Measurements from ENCODE around the gene MAP1LC3B2. TPM values are rescaled to one million over a fixed set of nuclear protein-coding genes. Genes with fewer than 3 reads are reported as not detected.

Gene MAP1LC3B2
- total RNA-seq, 4 donors from 2014 or later, result 0.76 TPM; not detected in 2

DNA sequence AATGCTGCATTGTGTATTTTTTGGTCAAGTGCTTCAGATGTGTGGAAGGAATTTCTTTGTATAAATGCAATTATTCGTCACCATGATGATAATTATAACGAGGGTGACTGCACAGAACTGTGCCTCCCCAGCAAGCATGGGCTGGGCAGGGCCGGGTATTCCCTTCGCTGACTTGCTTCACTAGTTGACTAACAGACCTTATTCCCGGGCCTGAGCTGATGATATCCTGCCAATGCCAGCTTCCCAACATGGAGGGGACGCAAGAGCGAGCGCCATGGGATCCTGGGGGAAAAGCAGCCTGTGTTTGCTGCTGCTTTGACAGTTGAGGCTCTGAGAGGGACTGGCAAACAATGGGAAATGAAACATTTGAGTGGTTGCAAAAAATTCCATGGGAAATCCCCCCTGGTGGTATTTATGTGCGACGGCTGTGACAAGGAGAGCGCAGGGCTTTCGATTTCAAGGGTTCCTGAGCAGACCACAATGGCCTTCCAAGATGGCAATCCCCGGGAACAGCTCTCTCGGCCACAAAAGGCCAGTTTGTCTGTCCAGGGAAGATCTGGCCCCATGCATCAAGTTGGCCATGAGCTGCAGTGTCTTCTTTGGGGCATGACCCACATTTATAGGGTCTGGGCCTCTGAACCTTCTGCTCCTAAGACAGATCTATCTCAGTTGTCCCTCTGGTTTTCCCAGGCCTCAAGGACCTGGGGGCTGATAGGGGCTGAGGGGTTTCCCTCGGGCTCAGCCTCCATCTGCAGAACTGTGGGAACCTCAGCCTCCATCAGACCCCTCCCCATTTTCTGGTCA, 21.9 kb upstream of the MAP1LC3B2 start:
- H3K27me3 ChIP-seq, result no peaks in the 10 kb centered on the region
- peak overlapping the region in 2 of 4 donors; percentile 22 to 75 for H3K27ac ChIP-seq
- H3K4me1 ChIP-seq, result peaks cover 30 to 76% (median 56%) of the 10 kb centered on the region in 3 donors
- intact Hi-C loops (cut with DNase I), result no loop called here
- no peaks in the 10 kb centered on the region for H3K9me3 ChIP-seq
- H3K36me3 ChIP-seq, result no peaks in the 10 kb centered on the region
- DNase-seq, result no peak
- 65 to 69% methylated on average over 13 to 15 of the region's 15 CpGs for WGBS, 2 donors
- TF ChIP-seq, protein P1, sequence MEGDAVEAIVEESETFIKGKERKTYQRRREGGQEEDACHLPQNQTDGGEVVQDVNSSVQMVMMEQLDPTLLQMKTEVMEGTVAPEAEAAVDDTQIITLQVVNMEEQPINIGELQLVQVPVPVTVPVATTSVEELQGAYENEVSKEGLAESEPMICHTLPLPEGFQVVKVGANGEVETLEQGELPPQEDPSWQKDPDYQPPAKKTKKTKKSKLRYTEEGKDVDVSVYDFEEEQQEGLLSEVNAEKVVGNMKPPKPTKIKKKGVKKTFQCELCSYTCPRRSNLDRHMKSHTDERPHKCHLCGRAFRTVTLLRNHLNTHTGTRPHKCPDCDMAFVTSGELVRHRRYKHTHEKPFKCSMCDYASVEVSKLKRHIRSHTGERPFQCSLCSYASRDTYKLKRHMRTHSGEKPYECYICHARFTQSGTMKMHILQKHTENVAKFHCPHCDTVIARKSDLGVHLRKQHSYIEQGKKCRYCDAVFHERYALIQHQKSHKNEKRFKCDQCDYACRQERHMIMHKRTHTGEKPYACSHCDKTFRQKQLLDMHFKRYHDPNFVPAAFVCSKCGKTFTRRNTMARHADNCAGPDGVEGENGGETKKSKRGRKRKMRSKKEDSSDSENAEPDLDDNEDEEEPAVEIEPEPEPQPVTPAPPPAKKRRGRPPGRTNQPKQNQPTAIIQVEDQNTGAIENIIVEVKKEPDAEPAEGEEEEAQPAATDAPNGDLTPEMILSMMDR (IDR thresholded peaks at IDR 0.05), result no peak
- TF ChIP-seq POLR2A (IDR thresholded peaks at IDR 0.05), result no peak
- H3K4me3 ChIP-seq, result no peak overlapping the region

DNA sequence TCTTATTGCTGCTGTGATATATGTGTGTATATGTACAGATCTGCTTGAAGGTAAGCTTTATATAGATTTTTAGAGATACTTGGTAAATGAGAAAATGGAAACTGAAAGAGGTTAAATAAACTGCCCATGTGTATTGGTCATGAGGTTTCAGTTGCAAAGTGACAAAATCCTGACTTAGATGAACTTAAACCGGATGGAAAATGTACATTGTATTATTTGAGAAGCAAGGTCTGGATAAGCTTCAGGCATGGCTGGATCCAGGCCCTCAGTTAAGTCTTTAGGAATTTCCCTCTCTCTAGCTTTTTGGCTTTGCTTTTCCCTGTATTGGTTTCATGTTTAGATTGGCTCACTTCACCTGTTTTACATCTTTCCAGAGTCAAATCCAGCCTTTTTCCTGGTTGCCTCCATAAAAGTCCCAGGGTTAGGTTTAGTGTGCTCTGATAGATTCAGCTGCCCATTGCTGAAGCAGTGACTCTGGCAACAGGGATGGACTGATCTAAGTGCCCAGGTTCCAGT, 21.0 kb upstream of the MAP1LC3B2 start:
- DNase-seq, result no peak
- H3K4me1 ChIP-seq, result peaks cover 25 to 77% (median 55%) of the 10 kb centered on the region in 3 donors
- H3K27ac ChIP-seq, result peak overlapping the region; percentile 47 to 78 (median 66)
- H3K4me3 ChIP-seq, result no peak overlapping the region
- H3K27me3 ChIP-seq, result no peaks in the 10 kb centered on the region
- H3K36me3 ChIP-seq, result no peaks in the 10 kb centered on the region
- 9 to 12% methylated on average over 1 of the region's 1 CpG for WGBS, 2 donors
- TF ChIP-seq, protein P1 (IDR thresholded peaks at IDR 0.05), result no peak
- TF ChIP-seq POLR2A (IDR thresholded peaks at IDR 0.05), result no peak
- intact Hi-C loops (cut with DNase I), result no loop called here
- H3K9me3 ChIP-seq, result no peaks in the 10 kb centered on the region

DNA sequence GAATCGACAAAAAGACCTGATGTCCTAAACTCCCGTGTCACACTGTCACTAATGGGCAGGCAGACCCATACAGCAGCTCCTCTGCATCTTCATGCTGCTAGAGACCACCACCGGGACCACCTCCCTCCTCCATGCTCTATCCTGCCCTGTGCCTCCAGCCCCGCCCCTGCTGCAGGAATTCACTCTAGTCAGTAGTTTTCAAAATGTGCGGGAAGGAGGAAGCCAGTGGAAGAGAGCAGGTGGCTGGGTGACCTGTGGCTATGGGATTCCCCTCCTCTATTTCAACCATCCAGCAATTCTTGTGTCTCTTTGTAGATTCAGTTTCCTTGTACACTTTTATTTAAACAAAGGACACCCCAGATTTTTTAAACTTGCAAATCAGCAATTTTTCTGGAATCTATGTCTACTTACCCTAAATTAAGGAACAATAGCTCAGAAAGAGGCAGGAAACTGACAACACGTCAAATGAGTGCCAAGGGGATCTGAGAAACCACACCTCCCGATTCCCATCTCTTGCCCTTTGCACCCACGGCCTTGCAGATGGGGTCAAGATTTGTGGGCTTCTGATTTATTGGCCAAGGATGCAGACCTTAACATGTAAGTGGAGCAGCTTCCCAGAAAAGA, 20.4 kb upstream of the MAP1LC3B2 start:
- H3K27ac ChIP-seq, result peak overlapping the region; percentile 47 to 82 (median 66)
- intact Hi-C loops (cut with DNase I), result no loop called here

GRCh38 chr12:116539361-116539771, 19.8 kb upstream of the MAP1LC3B2 start:
- Histone ChIP-seq H3K27ac (peak overlapping the region; percentile 47 to 82 (median 66)), H3K36me3 (no peaks in the 10 kb centered on the region), H3K4me3 (no peak overlapping the region), H3K4me1 (peaks cover 16 to 77% (median 61%) of the 10 kb centered on the region in 3 donors), H3K9me3 (no peaks in the 10 kb centered on the region), H3K27me3 (no peaks in the 10 kb centered on the region)
- WGBS, 2 donors, result 0 to 11% methylated on average over 1 of the region's 1 CpG
- intact Hi-C loops (cut with DNase I), result no loop called here
- TF ChIP-seq, protein P1 (IDR thresholded peaks at IDR 0.05), result no peak
- no peak for TF ChIP-seq POLR2A (IDR thresholded peaks at IDR 0.05)
- no peak for DNase-seq

More for the DNA sequence above, 20.4 kb upstream of the MAP1LC3B2 start:
- H3K36me3 ChIP-seq, result no peaks in the 10 kb centered on the region
- TF ChIP-seq, protein P1 (IDR thresholded peaks at IDR 0.05), result no peak
- TF ChIP-seq POLR2A (IDR thresholded peaks at IDR 0.05), result no peak
- WGBS, 2 donors, result 37 to 39% methylated on average over 8 of the region's 8 CpGs
- no peaks in the 10 kb centered on the region for H3K9me3 ChIP-seq
- H3K4me3 ChIP-seq, result no peak overlapping the region
- H3K27me3 ChIP-seq, result no peaks in the 10 kb centered on the region
- H3K4me1 ChIP-seq, result peaks cover 18 to 77% (median 56%) of the 10 kb centered on the region in 3 donors
- DNase-seq, result no peak

Measured in esophagus squamous epithelium (tissue), 5 donors.